Measurements from ENCODE around the gene LGMN. TPM values are rescaled to one million over a fixed set of nuclear protein-coding genes. Genes with fewer than 3 reads are reported as not detected.

The LGMN gene
- total and polyA plus RNA-seq, 2 donors: 109 to 230 TPM

- Histone ChIP-seq H3K4me1 (ENCODE audit: control insufficient read depth in 2 of 2, insufficient read depth in 2 of 2, low read length in 2 of 2) (peaks cover 9 to 43% of the 10 kb centered on the region in 2 donors), H3K27me3 (ENCODE audit: control insufficient read depth in 2 of 2, insufficient read depth in 1 of 2, low read length in 1 of 2) (no peaks in the 10 kb centered on the region), H3K4me3 (ENCODE audit: low read length in 2 of 2) (no peak overlapping the region), H3K9me3 (ENCODE audit: control insufficient read depth in 2 of 2, insufficient read depth in 1 of 2, low read length in 1 of 2) (no peaks in the 10 kb centered on the region), H3K27ac (ENCODE audit: low read depth in 1 of 2, low read length in 1 of 2) (peak overlapping the region in 1 of 2 donors; percentile 36), H3K36me3 (ENCODE audit: control insufficient read depth in 2 of 2, insufficient read depth in 2 of 2, low read length in 1 of 2) (peaks cover 56 to 60% of the 10 kb centered on the region in 2 donors)
- WGBS: 96% methylated on average over 8 of the region's 8 CpGs
- DNase-seq (ENCODE audit: low read depth in 6 of 9, low spot score in 9 of 9): no peak
Measured at GRCh38 chr14:92656306-92657081, 91.9 kb downstream of the LGMN start.

GRCh38 chr14:92655419-92656201, 92.8 kb downstream of the LGMN start:
- Histone ChIP-seq H3K27ac (ENCODE audit: low read depth in 1 of 2, low read length in 1 of 2) (no peak overlapping the region), H3K9me3 (ENCODE audit: control insufficient read depth in 2 of 2, insufficient read depth in 1 of 2, low read length in 1 of 2) (no peaks in the 10 kb centered on the region), H3K36me3 (ENCODE audit: control insufficient read depth in 2 of 2, insufficient read depth in 2 of 2, low read length in 1 of 2) (peaks cover 51 to 54% of the 10 kb centered on the region in 2 donors), H3K4me1 (ENCODE audit: control insufficient read depth in 2 of 2, insufficient read depth in 2 of 2, low read length in 2 of 2) (peaks cover 17 to 52% of the 10 kb centered on the region in 2 donors), H3K4me3 (ENCODE audit: low read length in 2 of 2) (no peak overlapping the region), H3K27me3 (ENCODE audit: control insufficient read depth in 2 of 2, insufficient read depth in 1 of 2, low read length in 1 of 2) (no peaks in the 10 kb centered on the region)
- 78% methylated on average over 13 of the region's 13 CpGs for WGBS
- no peak for DNase-seq (ENCODE audit: low read depth in 6 of 9, low spot score in 9 of 9)

- Histone ChIP-seq H3K4me3 (ENCODE audit: low read length in 2 of 2) (no peak overlapping the region), H3K9me3 (ENCODE audit: control insufficient read depth in 2 of 2, insufficient read depth in 1 of 2, low read length in 1 of 2) (no peaks in the 10 kb centered on the region), H3K27me3 (ENCODE audit: control insufficient read depth in 2 of 2, insufficient read depth in 1 of 2, low read length in 1 of 2) (no peaks in the 10 kb centered on the region), H3K27ac (ENCODE audit: low read depth in 1 of 2, low read length in 1 of 2) (no peak overlapping the region), H3K4me1 (ENCODE audit: control insufficient read depth in 2 of 2, insufficient read depth in 2 of 2, low read length in 2 of 2) (peaks cover 21 to 57% of the 10 kb centered on the region in 2 donors), H3K36me3 (ENCODE audit: control insufficient read depth in 2 of 2, insufficient read depth in 2 of 2, low read length in 1 of 2) (peaks cover 40 to 45% of the 10 kb centered on the region in 2 donors)
- no peak for DNase-seq (ENCODE audit: low read depth in 6 of 9, low spot score in 9 of 9)
- 54% methylated on average over 18 of the region's 18 CpGs for WGBS
Measured at GRCh38 chr14:92654239-92654901, 94.1 kb downstream of the LGMN start.

Other genes starting within 250 kb of the LGMN start
- 6.2 TPM for gene RIN3, start 234.8 kb downstream of the LGMN start, total RNA-seq
- 20.6 TPM for gene RIN3, start 234.8 kb downstream of the LGMN start, polyA plus RNA-seq
- gene GOLGA5, start 45.7 kb upstream of the LGMN start, total RNA-seq: 22.7 TPM
- 30.3 TPM for gene GOLGA5, start 45.7 kb upstream of the LGMN start, polyA plus RNA-seq
- 0.71 TPM for gene CHGA, start 174.5 kb upstream of the LGMN start, total RNA-seq
- gene CHGA, start 174.5 kb upstream of the LGMN start, polyA plus RNA-seq: 4.3 TPM